GM10847 (cell line): ENCODE measurements around the gene CST11.

ENCODE experiments used
- POLR2A ChIP-seq: IDR thresholded peaks from 2 replicates; pipeline ENCODE4 v1.6.1; 2011; ENCODE audit not compliant: insufficient read length; ENCODE audit errors: extremely low read depth

CST11 gene

DNA sequence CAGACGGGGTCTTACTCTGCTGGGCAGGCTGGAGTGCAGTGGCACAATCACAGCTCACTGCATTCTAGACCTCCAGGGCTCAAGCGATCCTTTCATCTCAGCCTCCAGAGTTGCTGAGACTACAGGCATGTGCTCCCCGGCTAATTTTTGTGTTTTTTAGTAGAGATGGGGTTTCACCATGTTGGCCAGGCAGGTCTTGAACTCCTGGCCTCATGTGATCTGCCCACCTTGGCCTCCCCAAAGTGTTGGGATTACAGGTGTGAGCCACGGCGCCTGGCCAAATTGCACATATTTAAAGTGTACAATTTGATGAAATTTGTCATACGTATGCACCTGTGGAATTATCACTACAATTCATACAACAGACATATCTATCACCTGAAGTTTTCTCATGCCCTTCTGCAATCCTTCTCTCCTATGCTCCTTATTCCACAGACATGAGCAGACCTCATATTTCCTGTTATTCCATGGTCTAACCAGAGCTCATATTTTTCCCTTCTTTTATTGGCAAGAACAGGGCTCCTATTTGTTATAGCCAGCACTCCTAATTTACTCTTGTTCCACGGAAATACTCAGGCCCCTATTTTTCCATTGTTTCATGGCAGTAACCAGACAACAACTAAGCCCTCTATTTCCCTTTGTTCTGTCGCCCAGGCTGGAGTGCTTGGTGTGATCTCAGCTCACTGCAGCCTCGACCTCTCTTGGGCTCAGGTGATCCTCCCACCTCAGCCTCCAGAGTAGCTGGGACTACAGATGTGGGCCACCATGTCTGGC lies 15.4 kb downstream of the CST11 start:
- TF ChIP-seq POLR2A, result no peak

DNA sequence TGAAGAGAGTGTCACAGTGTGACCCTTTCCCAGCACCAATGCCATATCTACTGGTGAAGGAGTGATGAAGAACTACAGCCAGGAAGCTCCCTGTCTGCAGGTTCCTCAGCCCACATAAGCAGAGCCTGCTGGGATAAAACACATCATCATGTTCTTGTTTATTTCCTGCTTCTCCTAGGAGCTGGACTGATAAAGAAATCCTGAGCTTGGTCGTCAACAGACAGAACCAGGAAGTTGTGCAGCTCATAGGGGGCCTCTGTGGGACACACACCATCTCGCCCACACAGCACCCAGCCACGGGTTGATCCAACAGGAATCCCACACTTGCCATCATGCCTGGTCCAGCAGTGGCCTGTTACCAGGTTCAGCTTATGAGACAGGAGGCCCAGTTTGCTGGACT lies 16.0 kb downstream of the CST11 start:
- no peak for TF ChIP-seq POLR2A

DNA sequence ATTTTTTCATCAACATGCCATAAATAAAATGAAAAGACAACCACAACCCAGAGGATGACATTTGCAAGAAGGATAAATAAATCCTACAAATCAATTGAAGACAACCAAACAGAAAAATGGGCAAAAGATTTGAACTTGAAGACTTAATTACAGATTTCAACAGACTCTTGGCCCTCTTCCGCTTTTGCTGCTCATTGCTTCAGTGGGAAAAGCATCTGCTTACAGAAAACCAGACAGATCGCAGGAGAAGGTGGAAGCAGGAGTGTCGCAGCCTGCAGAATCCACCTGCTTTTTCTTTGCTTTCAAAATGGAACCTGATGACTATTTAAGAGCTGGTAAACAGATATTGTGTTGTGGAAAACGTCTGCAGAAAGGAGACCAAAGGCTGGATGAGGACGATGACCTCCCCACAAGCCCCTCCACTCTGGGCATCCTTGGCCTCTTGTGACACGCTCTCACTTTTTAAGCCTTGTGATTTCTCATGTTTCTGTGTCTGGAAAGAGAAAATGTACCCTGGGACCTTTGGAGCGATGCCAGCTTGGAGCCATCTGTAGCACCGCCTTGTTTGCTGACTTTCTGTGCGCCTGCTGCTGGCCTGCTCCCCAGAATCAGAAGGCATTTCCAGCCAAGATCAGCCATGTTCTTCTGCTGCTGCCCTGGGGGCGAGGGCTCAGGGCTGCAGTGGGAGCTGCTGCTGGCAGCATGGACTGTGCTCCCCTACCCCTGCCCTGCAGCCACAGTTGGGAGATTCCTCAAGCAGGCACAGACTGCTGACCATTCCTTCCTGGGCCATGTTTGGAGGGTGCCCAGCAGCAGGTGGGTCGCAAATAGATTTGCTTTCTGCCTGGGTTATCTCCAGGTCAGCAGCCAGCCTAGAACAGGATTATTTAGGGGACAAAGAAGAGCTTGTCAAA lies 16.8 kb downstream of the CST11 start:
- TF ChIP-seq POLR2A, result no peak

DNA sequence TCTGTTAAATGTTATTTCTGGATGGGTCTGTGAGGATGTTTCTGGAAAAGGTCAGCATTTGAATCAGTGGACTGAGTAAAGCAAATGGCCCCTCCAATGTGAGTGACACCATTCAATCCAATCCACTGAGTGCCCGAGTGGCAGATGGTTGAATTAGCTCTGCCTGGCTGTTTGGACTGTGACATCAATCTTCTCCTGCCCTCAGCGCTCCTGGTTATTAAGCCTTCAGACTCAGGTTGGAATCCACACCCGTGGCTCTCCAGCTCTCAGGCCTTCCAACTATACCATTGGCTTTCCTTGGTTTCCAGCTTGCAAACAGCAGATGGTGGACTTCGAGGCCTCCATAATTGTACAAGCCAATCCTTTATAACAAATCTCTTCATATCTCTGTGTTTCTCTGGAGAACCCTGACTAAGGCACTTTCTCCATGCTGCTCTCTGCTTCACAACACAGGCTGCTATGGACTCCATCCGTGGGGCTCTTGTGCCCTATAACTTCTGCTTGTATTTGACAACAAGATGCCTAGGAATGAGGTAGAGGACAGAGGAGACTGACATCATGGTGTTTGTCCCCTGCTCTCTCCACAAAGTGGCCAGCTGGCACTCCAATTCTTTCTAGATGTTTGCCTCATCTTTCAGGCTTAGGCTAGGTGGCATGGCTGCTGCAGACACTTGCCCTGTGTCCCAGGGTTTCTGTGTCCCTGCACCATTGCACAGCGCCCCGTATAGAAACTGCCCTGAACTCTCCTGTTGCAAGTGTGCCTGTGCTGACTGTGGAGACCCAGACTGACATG lies 18.0 kb downstream of the CST11 start:
- TF ChIP-seq POLR2A, result no peak

DNA sequence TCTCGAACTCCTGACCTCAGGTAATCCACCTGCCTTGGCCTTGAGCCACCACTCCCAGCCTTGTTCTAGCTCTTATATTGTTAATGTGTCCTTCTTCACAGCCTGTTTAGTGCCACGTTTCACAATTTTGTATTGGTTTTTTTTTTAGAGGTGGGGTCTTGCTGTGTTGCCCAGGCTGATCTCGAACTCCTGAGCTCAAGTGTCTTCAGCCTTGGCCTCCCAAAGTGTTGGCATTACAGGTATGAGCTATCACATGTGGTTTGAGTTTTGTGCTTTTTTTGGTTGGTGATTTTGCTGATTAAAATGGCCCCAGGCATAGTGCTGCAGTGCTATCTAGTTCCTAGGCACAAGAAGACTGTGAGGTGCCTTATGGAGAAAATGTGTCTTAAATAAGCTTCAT lies 19.0 kb downstream of the CST11 start:
- TF ChIP-seq POLR2A, result no peak

DNA sequence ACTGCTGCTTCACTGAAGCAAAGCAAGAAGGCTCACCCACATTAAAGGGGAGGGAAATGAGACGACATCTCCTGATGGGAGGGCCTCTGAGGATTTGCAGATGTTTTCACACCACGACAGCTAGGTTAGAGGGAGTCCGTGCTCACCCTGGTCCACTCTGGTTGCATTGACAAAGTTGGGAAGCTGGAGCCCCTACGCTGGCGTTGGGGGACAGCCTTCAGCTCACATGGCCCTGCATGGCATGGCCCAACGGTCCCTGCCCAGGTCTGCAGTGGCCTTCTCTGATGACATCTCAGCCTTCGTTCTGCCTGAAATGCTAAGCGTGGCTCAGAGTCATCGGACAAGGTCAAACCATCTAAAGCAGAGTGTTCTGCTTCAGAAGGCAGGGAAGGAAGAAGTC lies 27.5 kb downstream of the CST11 start:
- TF ChIP-seq POLR2A, result no peak

DNA sequence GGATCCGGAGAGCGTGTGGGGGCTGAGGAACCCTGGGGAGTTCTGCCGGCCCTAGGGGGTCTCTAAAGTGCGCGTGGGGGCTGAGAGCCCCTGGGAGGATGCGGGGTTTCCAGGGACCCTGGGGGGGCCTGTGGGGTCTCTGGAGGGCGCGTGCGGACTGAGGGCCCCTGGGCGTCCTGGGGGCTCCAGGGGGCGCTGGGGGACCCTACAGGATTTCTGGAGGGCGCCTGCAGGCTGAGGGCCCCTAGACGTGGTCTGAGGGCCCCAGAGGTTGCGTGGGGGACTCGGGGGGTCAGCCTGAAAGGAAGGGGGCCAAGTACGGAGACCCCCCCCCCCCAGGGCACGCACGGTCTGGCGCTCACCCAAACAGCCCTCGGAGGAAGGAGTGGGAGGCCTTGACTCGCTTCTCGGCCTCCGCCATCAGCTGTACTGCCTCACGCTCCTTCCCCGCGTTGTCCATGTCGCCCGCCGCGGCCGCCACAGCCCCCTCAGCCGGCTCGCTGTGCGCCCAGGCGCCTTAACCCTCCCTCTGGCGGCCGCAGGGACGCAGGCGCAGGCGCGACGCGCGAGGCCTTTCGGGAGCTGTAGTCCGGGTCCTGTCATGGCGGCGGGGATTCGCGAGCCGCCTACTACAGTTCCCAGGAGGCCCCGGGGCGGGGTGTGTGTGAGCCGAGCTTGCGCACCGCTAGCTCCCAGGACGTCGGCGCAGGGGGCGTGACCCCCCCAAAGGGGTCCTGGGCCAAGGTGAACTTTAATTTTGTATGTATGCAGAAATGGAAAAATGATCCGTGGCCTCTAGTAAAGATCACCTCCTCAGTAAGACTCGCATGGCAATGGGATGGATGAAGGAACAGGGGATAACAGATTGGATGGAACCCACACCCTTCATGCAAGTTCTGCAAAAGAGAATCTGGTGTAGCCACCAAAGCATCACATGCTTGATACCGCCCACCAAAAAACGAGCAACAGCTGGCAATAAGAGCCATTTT lies 31.4 kb downstream of the CST11 start, which contains the start of gene NAPB:
Gene NAPB (minus strand): TSS at position 546 of the 989 bp plus-strand sequence. CDS start 86 bp downstream, at position 460.
- TF ChIP-seq POLR2A, result peak; percentile 74

DNA sequence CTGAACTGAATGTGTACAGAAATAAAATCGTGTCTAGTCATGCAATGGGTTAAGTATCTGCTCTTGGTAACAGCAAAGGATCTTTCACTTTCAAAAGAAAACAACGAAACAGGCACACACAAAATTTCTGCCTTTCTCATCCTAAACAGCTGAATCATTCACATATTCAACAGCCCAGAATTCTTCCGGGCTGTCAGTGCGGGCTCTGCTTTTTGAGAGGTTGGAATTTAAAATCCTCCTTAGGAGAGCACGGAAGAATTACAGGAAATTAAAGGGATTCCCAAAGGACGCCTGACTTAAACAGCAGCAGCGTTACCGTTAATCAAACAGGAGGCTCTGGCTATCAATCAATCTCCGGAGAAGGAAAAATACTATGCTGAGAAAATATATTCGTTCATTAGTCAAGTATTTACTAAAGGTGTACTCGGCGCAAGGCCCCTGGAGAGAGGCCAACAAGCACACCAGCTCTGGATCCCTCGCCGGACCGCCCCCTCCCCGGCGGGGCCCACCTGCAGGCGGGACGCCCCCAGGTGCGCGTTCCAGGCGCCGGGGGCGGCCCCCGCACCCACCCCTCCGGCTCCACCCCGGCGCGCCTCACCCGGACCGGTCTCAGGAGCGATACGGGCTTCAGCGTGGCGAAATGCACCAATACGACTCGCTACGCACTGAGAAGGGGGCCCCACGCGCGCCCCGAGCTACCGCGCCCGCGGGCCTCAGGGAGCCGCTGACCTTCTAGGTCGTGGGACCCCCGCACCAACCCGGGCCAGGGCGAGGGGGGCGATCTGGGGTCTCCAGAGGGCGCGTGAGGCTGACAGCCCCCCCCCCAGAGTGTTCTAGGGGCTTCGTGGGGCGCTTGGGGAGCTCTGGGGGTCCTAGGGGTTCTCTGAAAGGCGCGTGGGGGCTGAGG lies 32.4 kb downstream of the CST11 start:
- TF ChIP-seq POLR2A, result no peak

DNA sequence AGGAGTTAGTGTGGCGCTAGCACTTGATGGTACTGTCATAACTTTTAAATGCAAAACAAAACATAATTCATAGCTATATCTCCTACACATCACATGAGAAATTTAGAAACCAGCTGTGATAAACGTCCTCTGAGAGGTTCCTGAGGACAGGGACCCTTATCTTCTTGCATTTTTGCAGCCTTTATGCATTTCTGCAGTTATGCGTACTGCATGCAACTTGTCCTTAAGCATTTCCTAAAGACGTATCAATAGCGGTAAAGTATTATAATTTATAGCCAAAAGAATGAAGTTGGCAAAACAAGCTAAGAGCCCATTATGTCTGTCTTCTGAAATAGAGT lies 33.0 kb downstream of the CST11 start:
- no peak for TF ChIP-seq POLR2A

DNA sequence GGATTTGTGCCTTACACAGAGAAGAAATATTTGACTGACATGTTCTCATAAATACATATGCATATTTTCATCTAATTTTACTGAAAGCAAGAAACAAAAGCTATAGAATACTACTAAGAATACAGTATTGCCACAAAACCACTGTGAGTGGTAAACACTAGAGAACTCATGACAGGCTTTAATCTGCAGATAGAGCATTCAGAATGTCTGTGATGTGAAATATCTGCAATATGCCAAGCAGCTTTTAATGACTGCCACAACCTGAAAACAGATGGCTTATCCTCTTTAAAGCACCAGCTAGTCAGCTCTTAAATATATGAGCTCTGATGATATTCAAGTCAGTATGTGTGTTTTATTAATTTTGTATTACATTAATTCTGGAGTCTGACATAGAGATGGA lies 34.8 kb downstream of the CST11 start:
- TF ChIP-seq POLR2A, result no peak

DNA sequence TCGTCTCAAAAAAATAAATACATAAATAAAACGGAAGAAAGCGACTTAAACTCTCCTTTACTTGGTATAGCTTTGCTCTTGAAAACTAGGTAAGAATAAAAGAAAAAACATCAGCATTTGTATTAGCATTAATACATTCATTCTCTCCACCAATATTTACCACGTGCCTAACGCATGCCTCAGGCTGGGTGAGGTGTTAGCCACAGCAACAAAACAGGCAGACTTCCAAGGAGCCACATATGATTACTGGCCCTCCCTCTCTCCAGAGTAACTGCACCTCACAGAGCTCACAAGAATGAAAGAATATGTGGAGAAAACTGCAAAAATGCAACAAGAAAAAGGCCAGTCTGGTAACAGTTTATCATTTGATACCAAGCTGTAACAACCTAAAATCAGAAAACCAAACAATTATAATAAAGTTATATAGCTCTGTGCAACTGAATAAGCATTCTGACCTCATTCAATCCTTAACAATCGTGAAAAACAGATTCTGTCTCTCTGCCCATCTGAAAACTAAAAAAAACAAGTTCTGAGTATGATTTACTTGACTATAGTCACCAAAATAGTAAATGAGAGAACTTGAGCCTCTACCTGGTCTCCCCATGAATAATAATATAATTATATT lies 36.6 kb downstream of the CST11 start:
- TF ChIP-seq POLR2A, result no peak

DNA sequence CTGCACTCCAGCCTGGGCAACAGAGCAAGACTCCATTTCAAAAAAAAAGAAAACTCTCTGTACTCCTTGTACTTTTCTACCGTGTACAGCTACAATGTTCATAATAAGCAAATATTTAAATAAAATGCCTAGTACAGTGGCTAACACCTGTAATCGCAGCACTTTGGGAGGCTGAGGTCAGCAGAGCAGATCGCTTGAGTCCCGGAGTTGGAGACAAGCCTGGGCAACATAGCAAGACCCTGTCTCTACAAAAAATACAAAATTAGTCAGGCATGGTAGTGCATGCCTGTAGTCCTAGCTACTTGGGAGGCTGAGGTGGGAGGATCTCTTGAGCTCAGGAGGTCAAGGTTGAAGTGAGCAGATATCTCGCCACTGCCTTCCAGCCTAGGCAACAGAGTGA lies 37.1 kb downstream of the CST11 start:
- no peak for TF ChIP-seq POLR2A
